Mucosa of descending colon (tissue), 3 donors: ENCODE measurements around the gene HIPK2. TPM values are rescaled to one million over a fixed set of nuclear protein-coding genes. Genes with fewer than 3 reads are reported as not detected.
A peak's percentile ranks its signal among the peaks of the same experiment; 100 is the strongest.

Experiments
- ATAC-seq: fragments of 200-7000 bp; cut with Tn5 transposase; one replicate; pipeline ENCODE4 v1.9.1; 2020; ENCODE audit warnings: mild to moderate bottlenecking, moderate library complexity
- DNase-seq, 3 donors: peaks; one replicate each; pipeline ENCODE4 v3.0.0-alpha.2; 2020
- H3K36me3 ChIP-seq: fragments of 200-600 bp; one replicate; pipeline ENCODE4 v1.8.0; 2021; ENCODE audit warnings: low read depth, mild to moderate bottlenecking
- H3K4me1 ChIP-seq: fragments of 200-600 bp; one replicate; pipeline ENCODE4 v1.8.0; 2021; ENCODE audit warnings: low read depth, mild to moderate bottlenecking
- H3K4me3 ChIP-seq: fragments of 200-600 bp; one replicate; pipeline ENCODE4 v1.8.0; 2021; ENCODE audit warnings: mild to moderate bottlenecking
- H3K9me3 ChIP-seq: fragments of 200-600 bp; one replicate; pipeline ENCODE4 v1.8.0; 2021; ENCODE audit warnings: mild to moderate bottlenecking
- CTCF ChIP-seq: fragments of 200-600 bp; IDR thresholded peaks from one replicate; pipeline ENCODE4 v1.8.0; 2022; ENCODE audit warnings: antibody characterized with exemption, mild to moderate bottlenecking
- intact Hi-C, 2 donors: fragments of 100-400 bp; cut with DNase I in 1 of 2; cut with micrococcal nuclease in 1 of 2; formaldehyde crosslinking; loops; one replicate each; pipeline versions ENCODE4 v1.11.0 to v1.11.1; 2022; cut with DNase I, micrococcal nuclease
- total RNA-seq, 3 donors: library from RNA; stranded (reverse); fragmentation: NEBNext Ultra II Directional in 2 of 3; extraction: Animal tissue kit (Norgen Biotek cat#: 25700) in 2 of 3; gene quantifications; one replicate each; pipeline versions ENCODE4 v1.2.1 to v1.2.4, GENCODE V29; 2021 to 2023
- donor health status: DM: no; HTN: no; CAD: no; lungs with moderate emphysema.
- donor health status: DM: no; HTN: no; CAD: no.
- donor health status: DM: no; HTN: yes; CAD: no.

HIPK2 gene
- total RNA-seq, 3 donors from 2014 or later: 29.9 to 63.6 (median 39.9) TPM

GRCh38 chr7:139710036-139710435, 67.8 kb downstream of the HIPK2 start:
- Histone ChIP-seq H3K4me3 (no peak overlapping the region), H3K36me3 (no peaks in the 10 kb centered on the region), H3K4me1 (no peaks in the 10 kb centered on the region), H3K9me3 (no peaks in the 10 kb centered on the region)
- ATAC-seq: no peak
- no peak for TF ChIP-seq CTCF
- no peak for DNase-seq
- intact Hi-C loops: no loop called here

- ATAC-seq (peak; percentile 15), DNase-seq (no peak)
- intact Hi-C loops: no loop called here
- Histone ChIP-seq H3K4me1 (no peaks in the 10 kb centered on the region), H3K4me3 (no peak overlapping the region), H3K9me3 (no peaks in the 10 kb centered on the region), H3K36me3 (no peaks in the 10 kb centered on the region)
- TF ChIP-seq CTCF: no peak
Observed at GRCh38 chr7:139709485-139709884, 68.3 kb downstream of the HIPK2 start.

GRCh38 chr7:139708541-139708940, 69.3 kb downstream of the HIPK2 start:
- intact Hi-C loops: no loop called here
- Histone ChIP-seq H3K4me3 (no peak overlapping the region), H3K36me3 (no peaks in the 10 kb centered on the region), H3K9me3 (no peaks in the 10 kb centered on the region), H3K4me1 (no peaks in the 10 kb centered on the region)
- TF ChIP-seq CTCF: no peak
- DNase-seq (no peak), ATAC-seq (peak; percentile 23)

GRCh38 chr7:139706837-139707236, 71.0 kb downstream of the HIPK2 start:
- intact Hi-C loops: no loop called here
- Histone ChIP-seq H3K36me3 (no peaks in the 10 kb centered on the region), H3K9me3 (no peaks in the 10 kb centered on the region), H3K4me1 (no peaks in the 10 kb centered on the region), H3K4me3 (no peak overlapping the region)
- DNase-seq: no peak
- no peak for ATAC-seq
- no peak for TF ChIP-seq CTCF

GRCh38 chr7:139704308-139704879, 73.4 kb downstream of the HIPK2 start:
- Histone ChIP-seq H3K4me1 (no peaks in the 10 kb centered on the region), H3K36me3 (no peaks in the 10 kb centered on the region), H3K4me3 (no peak overlapping the region), H3K9me3 (no peaks in the 10 kb centered on the region)
- intact Hi-C loops: no loop called here
- no peak for ATAC-seq
- TF ChIP-seq CTCF: no peak
- no peak for DNase-seq
